ENCODE data around the gene PROX2.

The PROX2 gene

DNA sequence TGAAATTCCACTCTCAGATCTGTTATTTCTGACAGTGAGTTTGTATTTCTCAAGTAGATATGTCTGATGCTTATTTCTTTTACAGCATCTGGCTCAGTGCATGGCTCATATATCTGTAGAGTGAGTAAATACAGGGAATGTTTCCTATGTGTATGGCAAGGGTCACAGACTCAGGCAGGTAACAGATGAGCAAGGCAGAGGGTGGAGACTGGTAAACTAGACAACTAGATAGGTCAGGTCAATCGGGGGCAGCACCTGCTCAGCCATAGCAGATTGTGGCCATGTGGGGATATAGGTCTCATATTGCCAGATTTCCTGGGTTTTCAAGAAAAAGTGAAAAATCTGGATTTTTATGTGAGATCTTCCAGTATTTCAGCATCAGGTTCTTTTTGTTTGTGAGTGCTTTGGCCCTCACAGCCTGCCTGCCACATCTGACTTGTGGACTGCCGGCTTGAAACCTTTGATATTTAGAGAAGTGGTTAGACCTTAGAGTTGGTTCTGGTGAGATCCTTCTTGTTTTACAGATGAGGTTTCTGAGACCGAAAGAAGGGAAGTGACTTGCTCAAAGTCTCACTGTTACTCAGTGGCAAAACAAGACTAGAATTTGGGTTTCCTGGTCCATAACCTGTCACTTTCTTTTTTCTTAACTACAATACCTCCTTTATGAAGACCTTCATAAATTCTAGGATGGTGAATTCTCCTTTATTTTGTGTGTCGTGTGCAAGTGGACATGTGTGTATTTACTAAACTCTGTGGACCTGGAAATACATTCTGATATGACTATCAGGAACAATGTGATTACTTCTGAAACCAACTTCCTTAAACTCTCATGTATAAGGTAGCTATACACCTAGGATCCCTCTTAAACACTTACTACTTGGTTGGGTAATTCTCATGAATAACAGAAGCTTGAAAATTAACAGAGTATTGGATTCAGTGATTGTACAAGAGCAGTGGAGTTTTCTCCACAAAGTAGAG lies 34.4 kb downstream of the PROX2 start:
- DNase-seq (ENCODE audit: low spot score), result no peak

GRCh38 chr14:74840603-74841030 lies 35.3 kb downstream of the PROX2 start:
- no peak for DNase-seq (ENCODE audit: low spot score)

GRCh38 chr14:74838166-74838565 lies 37.8 kb downstream of the PROX2 start:
- DNase-seq (ENCODE audit: low spot score), result no peak

DNA sequence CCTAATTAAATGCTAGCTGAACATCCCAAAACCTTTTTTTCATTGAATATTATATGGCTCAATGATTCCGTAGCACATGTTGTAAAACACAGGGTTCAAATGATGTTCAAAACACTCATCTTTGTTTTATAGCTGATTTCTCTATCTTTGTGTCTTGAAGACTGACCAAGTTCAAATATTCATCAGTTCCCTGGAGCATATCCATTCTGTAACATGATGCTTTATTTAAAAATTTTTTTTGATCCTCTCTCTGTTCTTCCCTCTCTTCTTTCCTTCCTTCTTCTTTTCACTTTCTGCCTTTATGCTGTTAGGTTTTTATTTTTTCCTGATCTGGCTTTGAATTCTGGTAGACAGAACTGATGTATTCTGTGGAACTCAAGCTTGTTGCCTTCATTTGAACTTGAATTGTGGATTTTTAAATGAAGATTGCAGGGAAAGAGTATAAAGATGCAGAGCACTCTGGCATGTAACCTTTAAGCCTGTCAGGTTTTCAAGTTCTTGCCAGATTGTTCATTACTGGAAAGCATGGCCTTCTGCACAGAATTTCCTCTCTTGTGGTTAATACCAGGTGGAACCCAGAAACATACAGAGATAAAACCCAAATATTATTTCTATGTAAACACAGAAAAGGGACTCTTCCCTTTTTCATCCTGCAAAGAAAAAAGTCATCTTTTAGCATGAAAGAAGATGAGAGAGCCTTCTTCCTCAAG lies 39.5 kb downstream of the PROX2 start:
- no peak for DNase-seq (ENCODE audit: low spot score)

DNA sequence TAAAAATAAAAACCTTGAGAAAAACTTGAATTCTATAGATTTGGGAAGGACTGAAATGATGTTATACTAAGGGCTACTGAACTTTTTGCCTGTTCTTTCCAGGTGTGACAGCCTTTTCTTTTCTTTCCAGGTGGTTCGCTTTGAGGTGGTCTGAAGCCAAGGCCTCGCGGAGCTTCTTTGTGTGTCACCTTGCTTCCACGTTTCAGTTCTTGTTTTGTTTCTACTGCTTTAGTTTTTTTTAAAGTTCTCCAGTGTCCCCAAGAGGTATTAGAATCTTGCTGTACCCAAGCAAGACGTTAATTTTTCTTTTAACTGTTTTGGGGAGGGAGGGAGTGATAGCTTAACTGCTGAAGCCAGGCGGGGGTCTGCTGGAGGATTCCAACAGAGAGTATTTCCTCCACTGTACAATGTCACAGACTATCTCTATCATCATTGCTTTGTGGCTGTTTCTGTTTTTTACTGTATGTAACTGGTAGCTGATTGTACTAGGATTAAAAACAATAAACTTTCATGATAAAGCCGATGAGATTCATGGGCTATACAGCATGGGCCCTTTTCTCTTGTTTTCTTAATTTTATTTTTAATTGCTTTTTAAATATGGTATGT lies 40.2 kb downstream of the PROX2 start:
- no peak for DNase-seq (ENCODE audit: low spot score)

GRCh38 chr14:74834692-74835392 lies 41.1 kb downstream of the PROX2 start:
- DNase-seq (ENCODE audit: low spot score), result no peak

- no peak for DNase-seq (ENCODE audit: low spot score)
These were observed 43.1 kb downstream of the PROX2 start for GRCh38 chr14:74832849-74833248.

DNA sequence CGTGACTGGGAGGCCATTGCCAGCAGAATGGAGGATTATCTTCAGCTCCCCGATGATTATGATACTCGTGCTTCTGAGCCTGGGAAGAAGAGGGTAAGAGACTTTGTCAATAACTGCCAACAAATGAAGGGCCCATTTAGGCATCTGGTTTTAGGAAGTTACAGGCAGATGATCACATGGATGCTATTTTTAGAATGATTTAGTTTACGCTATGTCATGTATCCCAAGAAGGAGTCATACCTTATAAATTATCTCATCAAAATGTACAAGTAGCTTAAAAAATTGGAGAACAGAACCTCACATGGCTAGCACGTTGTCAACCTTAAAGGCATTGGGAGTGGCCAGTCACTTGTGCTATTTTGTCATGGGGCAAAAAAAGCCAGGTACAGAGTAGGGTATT lies 46.7 kb downstream of the PROX2 start:
- DNase-seq (ENCODE audit: low spot score), result no peak

- no peak for DNase-seq (ENCODE audit: low spot score)
These were observed 49.4 kb downstream of the PROX2 start for GRCh38 chr14:74826574-74826973.

Data from cerebellar cortex (tissue), 1 donor.